DOHH2 (cell line): ENCODE results near the gene GOSR1.

Source experiments
- EZH2phosphoT487 ChIP-seq: fragments of 200-600 bp; sonication (generic); IDR thresholded peaks from 2 replicates; pipeline ENCODE4 v1.6.1; 2017; ENCODE audit warnings: borderline replicate concordance, mild to moderate bottlenecking, antibody characterized with exemption, low read length, moderate library complexity, mixed read lengths
- TF ChIP-seq, protein P1 (sequence below): fragments of 200-600 bp; sonication (generic); IDR thresholded peaks from one replicate; pipeline ENCODE4 v1.5.1; 2014; ENCODE audit warnings: antibody characterized with exemption, mild to moderate bottlenecking, low read depth, low read length; ENCODE audit not compliant: poor library complexity, severe bottlenecking

DNA sequence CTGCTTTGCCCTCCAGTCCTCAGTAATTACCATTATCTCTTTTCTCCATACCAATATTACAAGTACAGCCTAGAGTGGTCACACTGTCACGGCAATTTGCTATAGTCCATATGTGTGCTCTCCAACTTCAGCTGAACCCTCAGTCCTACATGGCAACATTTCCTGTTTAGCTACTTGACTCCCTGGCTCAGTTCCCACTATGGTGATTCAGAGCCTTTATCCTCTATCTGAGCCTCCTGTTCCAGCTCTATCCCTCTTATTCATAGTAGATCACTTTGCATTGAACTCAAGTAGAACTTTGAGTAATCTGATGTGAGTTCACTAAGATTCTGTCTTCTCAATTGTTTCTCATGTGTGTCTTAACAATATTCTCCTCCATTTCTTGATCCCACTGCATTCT, 43.7 kb upstream of the GOSR1 start:
- TF ChIP-seq, protein P1, sequence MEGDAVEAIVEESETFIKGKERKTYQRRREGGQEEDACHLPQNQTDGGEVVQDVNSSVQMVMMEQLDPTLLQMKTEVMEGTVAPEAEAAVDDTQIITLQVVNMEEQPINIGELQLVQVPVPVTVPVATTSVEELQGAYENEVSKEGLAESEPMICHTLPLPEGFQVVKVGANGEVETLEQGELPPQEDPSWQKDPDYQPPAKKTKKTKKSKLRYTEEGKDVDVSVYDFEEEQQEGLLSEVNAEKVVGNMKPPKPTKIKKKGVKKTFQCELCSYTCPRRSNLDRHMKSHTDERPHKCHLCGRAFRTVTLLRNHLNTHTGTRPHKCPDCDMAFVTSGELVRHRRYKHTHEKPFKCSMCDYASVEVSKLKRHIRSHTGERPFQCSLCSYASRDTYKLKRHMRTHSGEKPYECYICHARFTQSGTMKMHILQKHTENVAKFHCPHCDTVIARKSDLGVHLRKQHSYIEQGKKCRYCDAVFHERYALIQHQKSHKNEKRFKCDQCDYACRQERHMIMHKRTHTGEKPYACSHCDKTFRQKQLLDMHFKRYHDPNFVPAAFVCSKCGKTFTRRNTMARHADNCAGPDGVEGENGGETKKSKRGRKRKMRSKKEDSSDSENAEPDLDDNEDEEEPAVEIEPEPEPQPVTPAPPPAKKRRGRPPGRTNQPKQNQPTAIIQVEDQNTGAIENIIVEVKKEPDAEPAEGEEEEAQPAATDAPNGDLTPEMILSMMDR, result no peak
- no peak for TF ChIP-seq EZH2phosphoT487
